Measurements from ENCODE around the gene STUM. TPM values are rescaled to one million over a fixed set of nuclear protein-coding genes. Genes with fewer than 3 reads are reported as not detected.

STUM gene
- total RNA-seq, 1 experiment from 2014 or later, result not detected

DNA sequence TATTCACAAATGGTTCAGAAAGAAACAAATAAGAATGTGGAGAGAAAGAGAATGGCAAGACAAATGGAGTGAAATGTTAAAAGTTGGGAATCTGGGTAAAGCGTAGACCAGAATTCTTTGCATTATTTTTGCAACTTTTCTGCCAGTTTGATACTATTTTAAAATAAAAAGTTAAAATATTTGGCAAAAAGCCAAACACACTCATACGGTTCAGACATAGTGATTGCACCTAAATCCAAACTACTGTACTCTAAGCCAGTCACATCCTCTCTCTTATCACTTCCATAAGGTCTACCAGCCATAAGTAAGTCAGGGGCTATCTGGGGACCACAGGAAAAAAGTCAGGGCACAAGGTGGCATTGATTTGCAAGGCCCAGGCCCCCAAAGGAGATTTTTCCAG, 14.4 kb downstream of the STUM start:
- intact Hi-C loops (cut with micrococcal nuclease; ENCODE audit: unreplicated experiment), result no loop called here
- H3K36me3 Mint-ChIP-seq (ENCODE audit: insufficient read depth, unreplicated experiment), result no peaks in the 10 kb centered on the region
- peaks cover 88% of the 10 kb centered on the region for H3K27me3 Mint-ChIP-seq (ENCODE audit: unreplicated experiment)
- H3K9me3 Mint-ChIP-seq (ENCODE audit: low read depth, unreplicated experiment), result no peaks in the 10 kb centered on the region
- H3K4me1 Mint-ChIP-seq (ENCODE audit: low read depth, unreplicated experiment), result no peaks in the 10 kb centered on the region
- DNase-seq, result no peak
- no TSS peak for BruUV-seq (replicated peaks)
- no peak overlapping the region for H3K27ac Mint-ChIP-seq (ENCODE audit: unreplicated experiment)
- CTCF ChIA-PET, result interaction anchor here (0.6 kb wide), 1 partner anchor 242 kb away, joined by 3 read pairs; no protein-coding TSS in a partner anchor
- TF ChIP-seq, protein P1, sequence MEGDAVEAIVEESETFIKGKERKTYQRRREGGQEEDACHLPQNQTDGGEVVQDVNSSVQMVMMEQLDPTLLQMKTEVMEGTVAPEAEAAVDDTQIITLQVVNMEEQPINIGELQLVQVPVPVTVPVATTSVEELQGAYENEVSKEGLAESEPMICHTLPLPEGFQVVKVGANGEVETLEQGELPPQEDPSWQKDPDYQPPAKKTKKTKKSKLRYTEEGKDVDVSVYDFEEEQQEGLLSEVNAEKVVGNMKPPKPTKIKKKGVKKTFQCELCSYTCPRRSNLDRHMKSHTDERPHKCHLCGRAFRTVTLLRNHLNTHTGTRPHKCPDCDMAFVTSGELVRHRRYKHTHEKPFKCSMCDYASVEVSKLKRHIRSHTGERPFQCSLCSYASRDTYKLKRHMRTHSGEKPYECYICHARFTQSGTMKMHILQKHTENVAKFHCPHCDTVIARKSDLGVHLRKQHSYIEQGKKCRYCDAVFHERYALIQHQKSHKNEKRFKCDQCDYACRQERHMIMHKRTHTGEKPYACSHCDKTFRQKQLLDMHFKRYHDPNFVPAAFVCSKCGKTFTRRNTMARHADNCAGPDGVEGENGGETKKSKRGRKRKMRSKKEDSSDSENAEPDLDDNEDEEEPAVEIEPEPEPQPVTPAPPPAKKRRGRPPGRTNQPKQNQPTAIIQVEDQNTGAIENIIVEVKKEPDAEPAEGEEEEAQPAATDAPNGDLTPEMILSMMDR (IDR thresholded peaks at IDR 0.05; ENCODE audit: unreplicated experiment), result no peak
- H3K4me3 Mint-ChIP-seq (ENCODE audit: low read depth, unreplicated experiment), result no peak overlapping the region

DNA sequence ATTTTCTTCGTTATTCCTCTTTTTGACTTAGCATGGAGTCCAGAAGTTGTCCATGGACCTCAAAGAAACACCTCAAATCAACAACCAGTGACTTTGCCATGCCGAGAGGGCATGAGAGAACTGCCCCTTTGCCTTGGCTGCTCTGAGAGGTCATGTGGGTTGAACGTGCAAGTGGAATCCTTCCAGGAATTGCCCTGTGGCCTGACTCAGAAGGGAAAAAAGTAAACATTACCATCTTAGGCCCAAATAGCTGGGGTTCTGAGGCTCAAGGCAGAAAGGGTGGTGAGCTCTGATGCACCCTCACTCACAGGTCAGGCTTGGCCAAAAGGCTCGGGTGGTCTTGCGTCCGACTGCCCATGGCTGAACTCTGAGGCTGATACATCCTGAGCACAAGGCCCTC, 15.1 kb downstream of the STUM start:
- no peaks in the 10 kb centered on the region for H3K36me3 Mint-ChIP-seq (ENCODE audit: insufficient read depth, unreplicated experiment)
- no TSS peak for BruUV-seq (replicated peaks)
- H3K9me3 Mint-ChIP-seq (ENCODE audit: low read depth, unreplicated experiment), result no peaks in the 10 kb centered on the region
- intact Hi-C loops (cut with micrococcal nuclease; ENCODE audit: unreplicated experiment), result no loop called here
- H3K4me1 Mint-ChIP-seq (ENCODE audit: low read depth, unreplicated experiment), result no peaks in the 10 kb centered on the region
- H3K27ac Mint-ChIP-seq (ENCODE audit: unreplicated experiment), result no peak overlapping the region
- no peak for DNase-seq
- CTCF ChIA-PET, result no interaction called here
- no peak overlapping the region for H3K4me3 Mint-ChIP-seq (ENCODE audit: low read depth, unreplicated experiment)
- TF ChIP-seq, protein P1 (IDR thresholded peaks at IDR 0.05; ENCODE audit: unreplicated experiment), result no peak
- H3K27me3 Mint-ChIP-seq (ENCODE audit: unreplicated experiment), result peaks cover 88% of the 10 kb centered on the region

DNA sequence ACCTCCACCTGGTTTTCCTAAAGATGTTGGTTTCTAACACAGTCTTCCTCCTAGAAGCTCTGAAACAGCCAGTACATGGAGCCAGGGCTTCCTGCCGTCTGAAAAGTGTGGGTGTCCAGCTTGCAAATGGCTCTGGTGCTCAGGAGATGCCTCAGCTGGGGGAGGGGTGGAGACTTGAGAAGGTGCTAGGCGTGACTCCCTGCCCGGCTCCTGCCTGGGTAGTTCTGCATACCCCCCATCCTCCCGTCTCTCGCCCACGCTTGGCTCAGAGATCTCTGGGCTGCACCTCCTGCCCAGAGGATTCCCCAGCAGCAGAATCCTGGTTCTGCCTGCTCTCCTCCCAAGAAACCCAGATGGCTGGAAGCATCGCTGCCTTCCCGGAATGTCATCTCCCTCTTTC, 16.9 kb downstream of the STUM start:
- no peaks in the 10 kb centered on the region for H3K36me3 Mint-ChIP-seq (ENCODE audit: insufficient read depth, unreplicated experiment)
- CTCF ChIA-PET, result interaction anchor here (0.6 kb wide), 1 partner anchor 602 kb away, joined by 3 read pairs; no protein-coding TSS in a partner anchor
- H3K4me1 Mint-ChIP-seq (ENCODE audit: low read depth, unreplicated experiment), result no peaks in the 10 kb centered on the region
- no peak overlapping the region for H3K27ac Mint-ChIP-seq (ENCODE audit: unreplicated experiment)
- H3K27me3 Mint-ChIP-seq (ENCODE audit: unreplicated experiment), result peaks cover 84% of the 10 kb centered on the region
- H3K4me3 Mint-ChIP-seq (ENCODE audit: low read depth, unreplicated experiment), result no peak overlapping the region
- intact Hi-C loops (cut with micrococcal nuclease; ENCODE audit: unreplicated experiment), result no loop called here
- TF ChIP-seq, protein P1 (IDR thresholded peaks at IDR 0.05; ENCODE audit: unreplicated experiment), result no peak
- no peak for DNase-seq
- BruUV-seq (replicated peaks), result no TSS peak
- H3K9me3 Mint-ChIP-seq (ENCODE audit: low read depth, unreplicated experiment), result no peaks in the 10 kb centered on the region

DNA sequence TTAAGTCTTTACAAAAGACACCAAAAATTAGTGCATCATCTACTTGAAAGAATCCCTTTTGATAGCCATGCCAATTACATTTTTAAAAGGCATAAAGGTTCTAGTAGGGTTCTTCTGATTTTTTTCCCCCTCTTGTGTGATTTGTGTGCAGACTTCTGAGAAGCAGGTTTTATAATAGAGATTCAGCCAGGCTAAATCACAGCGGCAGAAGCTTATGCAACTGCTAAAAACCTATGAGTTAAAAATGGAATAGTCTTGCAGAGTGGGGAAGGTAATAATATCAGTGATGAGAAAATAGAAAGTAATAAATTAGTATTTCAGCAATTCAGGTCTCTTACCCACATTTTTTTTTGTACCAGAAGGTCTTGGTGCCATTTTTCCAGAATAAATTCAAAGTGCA, 17.7 kb downstream of the STUM start:
- Mint-ChIP-seq H3K4me3 (ENCODE audit: low read depth, unreplicated experiment) (no peak overlapping the region), H3K27me3 (ENCODE audit: unreplicated experiment) (peaks cover 79% of the 10 kb centered on the region), H3K36me3 (ENCODE audit: insufficient read depth, unreplicated experiment) (no peaks in the 10 kb centered on the region), H3K9me3 (ENCODE audit: low read depth, unreplicated experiment) (no peaks in the 10 kb centered on the region), H3K4me1 (ENCODE audit: low read depth, unreplicated experiment) (no peaks in the 10 kb centered on the region), H3K27ac (ENCODE audit: unreplicated experiment) (no peak overlapping the region)
- CTCF ChIA-PET, result no interaction called here
- BruUV-seq (replicated peaks), result no TSS peak
- DNase-seq, result no peak
- TF ChIP-seq, protein P1 (IDR thresholded peaks at IDR 0.05; ENCODE audit: unreplicated experiment), result no peak
- intact Hi-C loops (cut with micrococcal nuclease; ENCODE audit: unreplicated experiment), result no loop called here

Data from Calu3 (cell line).